C4-2B (cell line): ENCODE results near the gene STARD13.

Experiments used
- ZFX ChIP-seq: fragments of 450-650 bp; IDR thresholded peaks from 2 replicates; pipeline ENCODE4 v1.6.1; 2017
- TF ChIP-seq, protein P1 (sequence below): fragments of 450-650 bp; conservative IDR thresholded peaks from 2 replicates; pipeline ENCODE4 v1.5.1; 2017; ENCODE audit warnings: mild to moderate bottlenecking

DNA sequence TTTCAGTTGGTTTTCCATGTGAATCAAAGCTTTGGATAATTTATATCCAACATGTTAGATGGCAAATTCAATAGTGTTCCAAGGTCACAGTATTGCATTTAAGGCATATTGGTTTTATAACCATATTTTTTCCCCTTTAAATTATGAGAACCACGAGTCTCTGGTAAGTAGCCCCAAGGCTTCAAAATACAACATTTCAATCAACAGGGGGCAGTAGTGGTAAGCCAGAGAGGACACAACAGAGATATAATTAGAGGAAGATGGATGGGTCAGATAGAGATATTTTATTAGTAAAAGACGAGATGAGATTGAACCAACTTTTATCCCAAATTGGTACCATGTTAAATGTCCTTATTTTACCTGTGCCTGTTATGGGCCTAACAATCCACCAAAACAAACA lies 216.2 kb downstream of the STARD13 start:
- TF ChIP-seq, protein P1, sequence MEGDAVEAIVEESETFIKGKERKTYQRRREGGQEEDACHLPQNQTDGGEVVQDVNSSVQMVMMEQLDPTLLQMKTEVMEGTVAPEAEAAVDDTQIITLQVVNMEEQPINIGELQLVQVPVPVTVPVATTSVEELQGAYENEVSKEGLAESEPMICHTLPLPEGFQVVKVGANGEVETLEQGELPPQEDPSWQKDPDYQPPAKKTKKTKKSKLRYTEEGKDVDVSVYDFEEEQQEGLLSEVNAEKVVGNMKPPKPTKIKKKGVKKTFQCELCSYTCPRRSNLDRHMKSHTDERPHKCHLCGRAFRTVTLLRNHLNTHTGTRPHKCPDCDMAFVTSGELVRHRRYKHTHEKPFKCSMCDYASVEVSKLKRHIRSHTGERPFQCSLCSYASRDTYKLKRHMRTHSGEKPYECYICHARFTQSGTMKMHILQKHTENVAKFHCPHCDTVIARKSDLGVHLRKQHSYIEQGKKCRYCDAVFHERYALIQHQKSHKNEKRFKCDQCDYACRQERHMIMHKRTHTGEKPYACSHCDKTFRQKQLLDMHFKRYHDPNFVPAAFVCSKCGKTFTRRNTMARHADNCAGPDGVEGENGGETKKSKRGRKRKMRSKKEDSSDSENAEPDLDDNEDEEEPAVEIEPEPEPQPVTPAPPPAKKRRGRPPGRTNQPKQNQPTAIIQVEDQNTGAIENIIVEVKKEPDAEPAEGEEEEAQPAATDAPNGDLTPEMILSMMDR, result peak; percentile 53
- TF ChIP-seq ZFX, result no peak
